Tibial nerve (tissue), 3 donors: ENCODE measurements around the gene ZBED1.

Experiments used
- CTCF ChIP-seq, 5 experiments: fragments of 200-600 bp in 3 of 5; fragments of 450-650 bp in 2 of 5; sonication (generic) in 3 of 5; IDR thresholded peaks; one replicate each; pipeline ENCODE4 v1.5.1; 2016 to 2019; ENCODE audit warnings: antibody characterized with exemption in 5 of 5, mild to moderate bottlenecking in 3 of 5, moderate library complexity in 2 of 5
- POLR2A ChIP-seq, 2 donors: fragments of 450-650 bp; IDR thresholded peaks; one replicate each; pipeline ENCODE4 v1.6.1; 2017; ENCODE audit warnings: antibody characterized with exemption in 2 of 2, mild to moderate bottlenecking in 2 of 2, moderate library complexity in 2 of 2

- TF ChIP-seq CTCF (IDR thresholded peaks at IDR 0.05) (no peak), POLR2A (IDR thresholded peaks at IDR 0.05) (no peak)
Observed at GRCh38 chrX:2483398-2484060, 17.2 kb downstream of the ZBED1 start.
